Fibroblast of skin of back (primary cell): Measurements from ENCODE around the gene GDAP2.
A peak's percentile ranks its signal among the peaks of the same experiment; 100 is the strongest.
"Not testable (repeated sequence)": the region's sequence is repeated elsewhere in the genome, so short reads cannot be mapped to it uniquely, and the experiment has no call there.

ENCODE experiments used
- DNase-seq: peaks from one replicate; pipeline ENCODE4 v3.0.0-alpha.2; 2013

The GDAP2 gene

DNA sequence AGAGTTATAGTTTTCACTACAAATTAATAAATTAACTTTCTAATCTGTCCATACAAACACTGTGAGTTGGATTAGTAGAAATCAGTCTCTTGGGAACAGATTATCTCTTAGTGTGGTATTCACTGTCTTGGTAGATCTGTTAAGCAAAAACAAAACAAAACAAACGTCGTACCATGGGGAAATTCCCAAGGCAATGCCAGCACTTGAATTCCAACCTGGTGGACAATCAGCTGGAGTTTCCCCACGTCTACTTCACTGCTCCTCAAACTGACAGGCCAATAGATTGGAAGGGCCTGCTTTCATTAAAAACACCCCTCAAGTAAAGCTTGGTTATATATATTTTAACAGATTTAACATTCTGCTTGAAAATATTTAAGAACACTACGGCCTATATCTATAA lies 31.9 kb downstream of the GDAP2 start:
- DNase-seq, result peak; percentile 7

- DNase-seq, result peak; percentile 84
Measured at GRCh38 chr1:117895482-117896114, 33.8 kb downstream of the GDAP2 start.

- DNase-seq, result peak; percentile 77
Measured at GRCh38 chr1:117894078-117894477, 35.3 kb downstream of the GDAP2 start.

GRCh38 chr1:117892512-117892911 lies 36.9 kb downstream of the GDAP2 start:
- no peak for DNase-seq

GRCh38 chr1:117890452-117890851 lies 39.0 kb downstream of the GDAP2 start:
- DNase-seq, result no peak

DNA sequence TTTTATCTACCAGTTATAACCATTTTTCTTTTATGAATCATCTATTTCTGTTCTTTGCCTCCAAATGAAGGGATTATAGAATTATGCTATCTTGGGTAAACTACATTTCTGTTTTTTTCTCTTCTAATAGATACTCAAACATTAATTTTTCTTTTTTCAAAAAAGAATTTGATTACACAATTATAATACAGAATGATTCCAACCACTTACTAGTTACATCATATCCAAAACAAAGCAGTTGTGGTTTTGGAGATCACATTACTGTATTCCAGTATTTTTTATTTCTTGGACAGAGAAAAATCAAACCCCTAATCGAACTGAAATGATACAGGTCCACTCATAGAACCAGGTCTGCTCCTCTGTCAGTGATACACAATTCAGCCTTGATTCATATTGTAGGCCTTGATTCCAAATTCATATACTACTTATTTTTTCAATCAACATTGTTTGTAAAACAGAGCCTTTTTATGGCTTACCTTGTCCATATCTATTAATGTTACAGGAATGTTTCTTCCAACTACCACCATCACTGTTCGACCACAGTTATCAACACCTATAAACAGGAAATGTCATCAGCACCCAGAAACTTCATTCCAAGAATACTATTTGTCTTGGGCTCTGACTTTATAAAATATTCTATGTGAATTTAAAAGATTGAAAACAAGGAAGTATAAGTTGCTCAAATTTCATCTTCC lies 43.2 kb downstream of the GDAP2 start:
- peak; percentile 62 for DNase-seq

DNA sequence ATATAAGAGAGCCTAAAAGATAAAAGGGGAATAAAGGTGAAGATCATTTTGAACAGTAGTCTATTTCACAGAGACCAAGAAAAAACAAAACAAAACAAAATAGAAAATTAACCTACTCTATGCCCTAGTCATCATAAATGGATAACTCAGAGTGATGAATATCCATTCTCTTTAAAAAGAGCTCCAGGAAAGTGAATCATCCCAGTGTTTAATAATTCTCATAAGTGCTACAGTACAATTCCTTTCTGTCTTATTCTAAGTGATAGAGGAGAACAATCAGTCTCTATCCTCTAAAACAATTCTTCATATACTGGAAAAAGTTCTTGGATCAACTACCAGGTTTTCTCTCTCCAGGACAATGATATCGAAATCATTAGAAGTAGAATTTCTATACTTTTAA lies 45.8 kb downstream of the GDAP2 start:
- DNase-seq, result no peak

- DNase-seq, result no peak
Measured at GRCh38 chr1:117879284-117879683, 50.1 kb downstream of the GDAP2 start.

DNA sequence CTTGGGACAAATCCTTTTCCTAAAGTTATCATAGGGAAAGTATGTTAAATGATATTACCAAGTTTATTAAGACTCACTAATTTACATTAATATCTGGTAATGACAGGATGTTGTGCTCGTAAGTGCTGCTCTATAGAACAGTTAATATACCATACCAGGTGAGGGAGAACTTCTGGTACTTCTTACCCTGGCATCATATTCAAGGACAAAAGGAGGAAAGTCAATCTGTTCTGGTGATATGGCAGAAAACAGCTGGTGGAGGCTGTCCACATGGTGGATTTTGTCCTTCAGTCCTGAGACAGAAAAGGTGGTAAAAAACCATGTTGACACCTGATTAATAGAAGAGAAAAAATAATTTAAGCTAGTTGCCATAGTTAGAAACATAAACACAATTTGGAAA lies 51.6 kb downstream of the GDAP2 start:
- DNase-seq, result no peak

- DNase-seq, result peak; percentile 7
Measured at GRCh38 chr1:117871013-117871412, 58.4 kb downstream of the GDAP2 start.

DNA sequence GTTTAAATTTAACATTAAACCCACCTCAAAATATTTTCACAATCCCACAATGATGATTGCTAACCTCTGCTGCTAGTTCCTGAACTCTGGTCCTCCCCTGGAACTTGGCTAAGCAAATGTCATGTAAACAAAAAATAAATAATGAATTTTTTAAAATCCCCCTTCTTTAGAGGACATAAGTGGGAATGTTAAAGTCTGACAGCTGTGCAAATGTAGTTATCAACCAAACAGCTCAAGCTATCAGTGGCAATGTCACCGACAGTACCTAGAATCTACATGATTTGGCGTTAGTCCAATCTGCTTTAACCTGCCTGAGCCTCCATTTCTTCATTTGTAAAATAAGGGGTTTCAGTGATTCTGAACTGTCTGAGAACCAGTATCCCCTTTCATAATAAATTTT lies 67.7 kb downstream of the GDAP2 start:
- DNase-seq, result no peak

- peak; percentile 72 for DNase-seq
Measured at GRCh38 chr1:117860896-117861610, 68.4 kb downstream of the GDAP2 start.

DNA sequence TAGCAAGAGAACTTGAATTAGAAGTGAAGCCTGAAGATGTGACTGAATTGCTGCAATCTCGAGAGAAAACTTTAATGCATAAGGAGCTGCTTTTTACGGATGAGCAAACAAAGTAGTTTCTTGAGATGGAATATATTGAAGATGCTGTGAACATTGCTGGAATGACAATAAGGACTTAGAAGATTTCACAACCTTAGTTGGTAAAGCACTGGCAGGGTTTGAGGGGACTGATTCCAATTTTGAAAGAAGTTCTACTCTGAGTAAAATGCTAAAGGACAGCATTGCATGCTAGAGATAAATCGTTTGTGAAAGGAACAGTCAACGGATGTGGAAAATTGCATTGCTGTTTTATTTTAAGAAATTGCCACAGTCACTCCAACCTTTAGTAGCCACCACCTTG lies 69.5 kb downstream of the GDAP2 start:
- no peak for DNase-seq

DNA sequence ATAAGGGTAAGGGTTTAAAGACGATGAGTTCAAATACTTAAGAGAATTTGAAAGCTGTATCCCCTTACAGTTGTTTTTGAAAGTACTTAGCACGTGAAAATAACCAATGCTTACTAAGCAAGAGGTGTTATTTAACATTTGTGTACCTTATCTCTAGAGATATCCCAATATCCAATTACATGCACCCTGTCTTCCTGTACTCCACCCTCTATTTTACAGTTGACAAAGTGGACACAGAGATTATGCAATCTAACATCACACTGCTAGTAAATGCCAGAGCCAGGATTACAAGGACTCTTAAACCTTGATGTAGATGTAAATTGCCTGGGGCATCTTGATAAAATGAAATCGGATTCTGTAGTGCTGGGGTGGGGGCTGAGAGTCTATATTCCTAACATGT lies 72.0 kb downstream of the GDAP2 start:
- DNase-seq, result no peak

GRCh38 chr1:117852853-117853553 lies 76.4 kb downstream of the GDAP2 start:
- no peak for DNase-seq

- no peak for DNase-seq
Measured at GRCh38 chr1:117851687-117852086, 77.7 kb downstream of the GDAP2 start.

- DNase-seq, result no peak
Measured at GRCh38 chr1:117846674-117847425, 82.6 kb downstream of the GDAP2 start.

GRCh38 chr1:117844478-117844877 lies 84.9 kb downstream of the GDAP2 start:
- not testable (repeated sequence) for DNase-seq

- DNase-seq, result peak; percentile 38
Measured at GRCh38 chr1:117843791-117844190, 85.6 kb downstream of the GDAP2 start.

GRCh38 chr1:117842408-117843170 lies 86.8 kb downstream of the GDAP2 start:
- no peak for DNase-seq

DNA sequence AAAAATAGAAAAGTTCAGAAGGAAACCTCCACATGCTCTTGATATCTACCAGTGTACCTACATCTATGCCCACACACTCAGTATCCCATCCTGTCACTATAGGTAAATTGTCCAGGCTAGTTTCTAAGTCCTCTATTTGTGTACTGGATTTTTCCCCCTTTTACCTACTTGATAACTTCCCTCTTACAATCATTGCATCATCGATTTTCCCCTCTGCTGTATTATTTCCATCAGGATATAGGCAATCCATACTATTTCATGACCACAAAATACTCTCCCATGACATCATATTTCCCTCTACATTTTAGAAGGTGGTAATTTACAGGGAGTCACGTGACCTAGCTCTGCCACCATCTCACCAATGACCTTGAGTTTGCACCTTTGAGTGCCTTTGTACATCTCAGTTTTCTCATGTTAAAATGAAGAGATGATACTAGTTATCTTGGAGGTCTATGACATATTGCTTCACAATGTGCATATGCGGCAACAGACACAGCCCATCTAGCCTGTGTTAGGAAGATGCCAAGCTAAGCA lies 88.2 kb downstream of the GDAP2 start:
- DNase-seq, result no peak
